ENCODE data around the gene CELF4. TPM values are rescaled to one million over a fixed set of nuclear protein-coding genes. Genes with fewer than 3 reads are reported as not detected.

Gene CELF4
- total and polyA plus RNA-seq, 10 of the 15 experiments (the other 5 are each of a cell fraction or from before 2014, with no cell fraction given), result 0.03 to 0.32 TPM; not detected in 8

DNA sequence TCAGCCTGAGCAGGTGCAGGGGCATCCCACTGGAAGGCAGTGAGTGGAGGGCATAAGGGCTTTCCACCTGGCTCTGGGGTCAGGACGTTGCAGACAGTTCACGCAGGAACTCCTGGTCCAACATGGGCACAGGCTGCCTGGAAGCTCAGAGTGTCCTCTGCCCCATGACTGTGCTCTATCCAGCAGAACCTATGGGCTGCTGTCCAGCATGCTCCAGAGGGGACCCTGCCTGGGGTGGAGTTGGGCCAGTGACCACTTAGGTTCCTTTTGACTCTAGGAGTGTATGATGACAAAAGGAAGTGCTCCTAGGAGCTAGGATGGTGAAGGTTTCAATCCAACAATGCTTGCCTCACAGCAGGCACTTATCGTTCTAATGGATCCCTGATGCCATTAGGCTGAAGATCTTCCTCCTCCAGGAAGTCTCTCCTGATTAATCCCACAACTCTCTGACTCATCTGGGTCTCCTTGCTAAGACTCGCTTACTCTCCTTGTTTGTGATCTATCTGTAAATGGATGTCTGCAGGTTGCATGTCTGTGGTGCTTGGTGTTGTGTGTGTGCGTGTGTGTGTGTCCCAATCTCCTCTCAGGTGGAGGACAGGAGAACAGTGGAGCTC lies 224.0 kb downstream of the CELF4 start:
- Histone ChIP-seq H3K27ac (ENCODE audit: control insufficient read depth, insufficient read depth) (no peak overlapping the region), H4K20me1 (ENCODE audit: control insufficient read depth, insufficient read depth) (no peaks in the 10 kb centered on the region), H3K27me3 (replicated peaks in 1 of 2; ENCODE audit: control insufficient read depth in 2 of 2, insufficient read depth in 2 of 2, low read length in 1 of 2) (peaks cover 2 to 5% of the 10 kb centered on the region in 2 experiments; a peak in 3 of 4 replicates), H3K4me2 (ENCODE audit: control insufficient read depth, insufficient read depth) (no peak overlapping the region), H3K4me3 (no peak overlapping the region), H3K4me1 (ENCODE audit: control insufficient read depth, insufficient read depth, low read length) (no peaks in the 10 kb centered on the region), H3K9ac (ENCODE audit: control insufficient read depth, insufficient read depth, low read length) (no peak overlapping the region), H3K9me3 (replicated peaks; ENCODE audit: control insufficient read depth, insufficient read depth, low read length) (no peaks in the 10 kb centered on the region), H3K79me2 (ENCODE audit: control insufficient read depth, insufficient read depth, low read length) (no peaks in the 10 kb centered on the region), H2AFZ (ENCODE audit: control insufficient read depth, low read depth, low read length) (no peak overlapping the region), H3K36me3 (ENCODE audit: control insufficient read depth in 2 of 2, insufficient read depth in 2 of 2, low read length in 1 of 2) (no peaks in the 10 kb centered on the region)
- ChIA-PET RAD21 (ENCODE audit: unreplicated experiment) (no interaction called here), SMC1A (ENCODE audit: uncharacterized antibody, unreplicated experiment) (no interaction called here), CTCF (interaction anchor here (0.7 kb wide), 1 partner anchor 1587 kb away, joined by 3 read pairs; no protein-coding TSS in a partner anchor), POLR2A (no interaction called here)
- intact Hi-C loops (cut with micrococcal nuclease; ENCODE audit: unreplicated experiment), result loop anchor here (2.0 to 5.0 kb wide), 2 partner anchors 197 to 399 kb away; no protein-coding TSS in a partner anchor
- WGBS (ENCODE audit: insufficient coverage, insufficient replicate concordance, low lambda C conversion rate, missing lambda C conversion rate), result 28% methylated on average over 5 of the region's 5 CpGs
- ATAC-seq (no peak), FAIRE-seq (no peak), DNase-seq (ENCODE audit: low read depth, low spot score) (no peak)
- no TSS peak for BruUV-seq (replicated peaks)
- in situ Hi-C loops (cut with MboI), result no loop called here
- TF ChIP-seq, protein P1, sequence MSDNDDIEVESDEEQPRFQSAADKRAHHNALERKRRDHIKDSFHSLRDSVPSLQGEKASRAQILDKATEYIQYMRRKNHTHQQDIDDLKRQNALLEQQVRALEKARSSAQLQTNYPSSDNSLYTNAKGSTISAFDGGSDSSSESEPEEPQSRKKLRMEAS (IDR thresholded peaks at IDR 0.05; ENCODE audit: low read depth, low read length), result no peak
- TF ChIP-seq SUZ12 (IDR thresholded peaks at IDR 0.05; ENCODE audit: unreplicated experiment) (no peak), CHD2 (IDR thresholded peaks at IDR 0.05; ENCODE audit: borderline replicate concordance, low read depth, low read length) (no peak), SKIL (IDR thresholded peaks at IDR 0.05; ENCODE audit: low read depth, poor library complexity, severe bottlenecking) (no peak), NRF1 (conservative IDR thresholded peaks at IDR 0.05; ENCODE audit: low read depth, low read length) (no peak)

Data from GM12878 (cell line).